ENCODE results near the gene RNF169.

RNF169 gene

DNA sequence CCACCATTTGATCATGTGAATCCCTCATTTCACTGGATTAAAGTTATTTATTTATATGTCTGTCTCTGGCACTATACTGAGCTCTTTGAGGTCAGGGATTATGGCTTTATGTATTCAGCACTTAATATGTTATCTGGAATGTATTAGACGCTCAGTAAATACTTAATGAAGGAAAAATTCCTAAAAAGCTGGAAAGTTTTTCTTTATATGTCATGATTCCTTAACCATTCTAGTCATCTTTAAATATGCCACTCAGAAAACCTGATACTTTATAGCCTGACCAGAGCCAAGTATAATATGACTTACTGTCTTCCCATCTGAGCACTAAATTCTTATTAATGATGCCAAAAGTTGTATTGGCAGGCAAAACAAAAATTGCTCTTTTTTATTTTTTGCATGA lies 27.1 kb downstream of the RNF169 start:
- Histone ChIP-seq H3K9ac (ENCODE audit: low read depth, low read length) (no peak overlapping the region), H3K4me1 (ENCODE audit: control insufficient read depth, insufficient read depth, low read length) (peaks cover 35% of the 10 kb centered on the region), H3K9me3 (replicated peaks; ENCODE audit: low read length) (no peaks in the 10 kb centered on the region), H3K36me3 (ENCODE audit: insufficient read depth, low read length) (no peaks in the 10 kb centered on the region), H3K4me2 (ENCODE audit: low read length) (no peak overlapping the region), H3K27me3 (ENCODE audit: control insufficient read depth, insufficient read depth, low read length) (no peaks in the 10 kb centered on the region), H3K4me3 (ENCODE audit: low read length) (no peak overlapping the region)

DNA sequence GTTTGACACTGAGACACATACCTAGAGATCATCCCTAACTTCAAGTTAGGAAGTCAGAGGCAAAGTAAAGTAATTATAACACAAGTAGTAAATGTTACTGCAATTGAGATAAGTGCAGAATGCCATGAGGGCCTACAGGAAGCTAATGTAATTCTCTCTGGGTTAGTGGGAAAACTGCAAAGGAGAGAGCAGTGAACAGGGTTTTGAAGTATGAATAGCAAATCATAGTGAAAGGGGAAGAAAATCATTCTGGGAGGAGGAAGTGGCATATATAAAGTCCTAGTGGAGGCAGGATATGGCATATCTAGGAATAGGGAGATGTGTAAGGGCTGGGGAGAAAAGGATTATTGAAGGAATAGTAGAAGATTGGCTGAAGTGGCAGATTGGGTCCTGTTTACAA lies 27.9 kb downstream of the RNF169 start:
- H3K4me3 ChIP-seq (ENCODE audit: low read length): no peak overlapping the region
- no peak overlapping the region for H3K4me2 ChIP-seq (ENCODE audit: low read length)
- no peaks in the 10 kb centered on the region for H3K9me3 ChIP-seq (replicated peaks; ENCODE audit: low read length)
- no peak overlapping the region for H3K9ac ChIP-seq (ENCODE audit: low read depth, low read length)
- H3K27me3 ChIP-seq (ENCODE audit: control insufficient read depth, insufficient read depth, low read length): no peaks in the 10 kb centered on the region
- H3K4me1 ChIP-seq (ENCODE audit: control insufficient read depth, insufficient read depth, low read length): peaks cover 37% of the 10 kb centered on the region
- no peaks in the 10 kb centered on the region for H3K36me3 ChIP-seq (ENCODE audit: insufficient read depth, low read length)

DNA sequence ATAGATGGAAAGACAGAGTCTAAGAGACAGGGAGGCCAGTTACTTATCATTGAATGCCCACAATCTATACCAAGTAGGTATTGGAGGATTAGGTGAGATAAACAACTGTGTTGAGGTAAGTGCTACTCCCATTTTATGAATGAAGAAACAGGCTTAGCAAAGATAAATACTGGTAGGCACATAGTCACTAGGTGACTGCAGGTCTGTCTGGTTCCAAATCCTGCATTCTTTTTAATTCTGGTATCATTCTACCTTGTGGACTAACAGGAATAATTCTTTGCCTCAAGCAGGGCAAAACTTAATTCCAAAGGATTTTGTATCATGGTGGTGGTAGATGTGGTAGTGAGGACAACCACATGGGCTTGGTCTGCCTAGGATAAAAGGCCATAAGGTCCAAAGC lies 28.4 kb downstream of the RNF169 start:
- Histone ChIP-seq H3K4me3 (ENCODE audit: low read length) (no peak overlapping the region), H3K36me3 (ENCODE audit: insufficient read depth, low read length) (no peaks in the 10 kb centered on the region), H3K4me2 (ENCODE audit: low read length) (no peak overlapping the region), H3K4me1 (ENCODE audit: control insufficient read depth, insufficient read depth, low read length) (peaks cover 37% of the 10 kb centered on the region), H3K27me3 (ENCODE audit: control insufficient read depth, insufficient read depth, low read length) (no peaks in the 10 kb centered on the region), H3K9ac (ENCODE audit: low read depth, low read length) (no peak overlapping the region), H3K9me3 (replicated peaks; ENCODE audit: low read length) (no peaks in the 10 kb centered on the region)

DNA sequence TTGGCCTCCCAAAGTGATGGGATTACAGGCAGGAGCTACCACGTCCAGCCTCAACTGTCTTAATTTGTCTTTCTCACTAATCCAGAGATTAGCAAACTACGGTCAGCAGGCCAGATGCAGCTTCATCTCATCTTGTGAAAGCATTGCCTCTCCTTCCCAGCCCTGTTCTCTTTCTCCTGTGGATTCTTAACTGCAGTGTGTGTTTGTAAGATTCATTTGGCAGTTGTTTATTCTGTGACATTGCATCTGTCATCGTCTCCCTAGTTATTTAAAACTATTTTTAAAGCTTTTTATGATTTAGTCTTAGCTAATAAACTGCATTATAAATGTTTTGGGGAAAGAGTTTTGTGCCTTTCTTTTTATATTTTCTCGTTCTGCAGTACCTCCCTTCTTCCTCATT lies 29.2 kb downstream of the RNF169 start:
- Histone ChIP-seq H3K4me2 (ENCODE audit: low read length) (no peak overlapping the region), H3K27me3 (ENCODE audit: control insufficient read depth, insufficient read depth, low read length) (no peaks in the 10 kb centered on the region), H3K4me3 (ENCODE audit: low read length) (no peak overlapping the region), H3K36me3 (ENCODE audit: insufficient read depth, low read length) (no peaks in the 10 kb centered on the region), H3K9me3 (replicated peaks; ENCODE audit: low read length) (no peaks in the 10 kb centered on the region), H3K4me1 (ENCODE audit: control insufficient read depth, insufficient read depth, low read length) (peaks cover 39% of the 10 kb centered on the region), H3K9ac (ENCODE audit: low read depth, low read length) (no peak overlapping the region)

DNA sequence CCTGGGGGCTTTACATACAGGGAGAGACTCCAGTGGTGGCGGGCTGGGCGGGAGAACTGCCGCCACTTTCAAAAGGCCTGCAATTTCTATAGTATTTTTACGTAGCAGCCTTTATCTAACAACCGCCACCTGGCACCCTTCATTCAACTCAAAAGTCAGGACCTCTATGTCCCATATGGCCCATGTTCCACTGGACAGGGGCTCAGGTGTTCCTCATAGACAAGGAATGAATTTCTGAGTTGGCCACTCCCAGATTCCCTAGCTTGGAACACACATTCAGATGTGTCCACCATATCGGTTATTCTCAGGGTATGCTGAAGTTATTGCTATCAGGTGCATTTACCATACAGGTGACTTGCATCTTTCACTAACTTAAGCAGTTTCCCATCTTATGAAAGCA lies 29.9 kb downstream of the RNF169 start:
- H3K4me2 ChIP-seq (ENCODE audit: low read length): no peak overlapping the region
- H3K9me3 ChIP-seq (replicated peaks; ENCODE audit: low read length): no peaks in the 10 kb centered on the region
- H3K4me3 ChIP-seq (ENCODE audit: low read length): no peak overlapping the region
- no peaks in the 10 kb centered on the region for H3K27me3 ChIP-seq (ENCODE audit: control insufficient read depth, insufficient read depth, low read length)
- H3K9ac ChIP-seq (ENCODE audit: low read depth, low read length): no peak overlapping the region
- H3K36me3 ChIP-seq (ENCODE audit: insufficient read depth, low read length): no peaks in the 10 kb centered on the region
- peaks cover 41% of the 10 kb centered on the region for H3K4me1 ChIP-seq (ENCODE audit: control insufficient read depth, insufficient read depth, low read length)

DNA sequence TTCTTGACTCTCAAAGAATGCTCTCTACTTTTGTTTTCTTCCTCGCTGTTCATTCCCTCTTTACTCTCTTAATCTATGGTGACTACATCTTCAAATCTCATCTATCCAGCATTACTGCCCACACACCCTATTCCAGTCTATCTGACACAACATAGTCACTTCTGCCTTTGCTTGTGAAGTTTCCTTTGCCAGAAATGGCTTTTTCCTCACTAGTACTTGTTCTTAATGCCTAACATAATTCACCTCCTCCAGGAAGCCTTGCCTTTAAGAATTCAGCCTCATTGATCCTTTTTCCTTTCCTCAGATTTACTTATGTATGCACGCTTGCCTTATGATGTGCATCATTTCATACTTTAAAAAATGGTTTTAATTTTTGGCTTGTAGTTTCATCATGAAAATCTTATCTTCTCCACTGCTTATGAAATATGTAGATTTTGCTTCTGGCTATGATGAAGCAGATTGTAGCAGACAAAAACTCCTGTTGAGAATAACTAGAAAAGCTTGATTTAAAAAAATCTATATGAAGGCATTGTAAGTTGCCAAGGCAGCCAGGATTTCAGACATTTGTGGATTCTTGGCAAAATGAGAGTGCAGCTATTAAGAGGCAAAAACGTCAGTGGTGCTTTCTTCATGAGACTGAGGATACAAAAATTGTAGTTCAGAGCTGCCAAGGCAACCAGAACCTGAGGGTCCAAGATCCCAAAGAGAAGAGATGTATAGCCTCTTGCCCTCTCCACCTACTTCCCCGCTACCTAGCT lies 31.8 kb downstream of the RNF169 start:
- Histone ChIP-seq H3K4me1 (ENCODE audit: control insufficient read depth, insufficient read depth, low read length) (peaks cover 27% of the 10 kb centered on the region), H3K4me2 (ENCODE audit: low read length) (no peak overlapping the region), H3K9ac (ENCODE audit: low read depth, low read length) (no peak overlapping the region), H3K36me3 (ENCODE audit: insufficient read depth, low read length) (no peaks in the 10 kb centered on the region), H3K9me3 (replicated peaks; ENCODE audit: low read length) (no peaks in the 10 kb centered on the region), H3K27me3 (ENCODE audit: control insufficient read depth, insufficient read depth, low read length) (no peaks in the 10 kb centered on the region), H3K4me3 (ENCODE audit: low read length) (no peak overlapping the region)

DNA sequence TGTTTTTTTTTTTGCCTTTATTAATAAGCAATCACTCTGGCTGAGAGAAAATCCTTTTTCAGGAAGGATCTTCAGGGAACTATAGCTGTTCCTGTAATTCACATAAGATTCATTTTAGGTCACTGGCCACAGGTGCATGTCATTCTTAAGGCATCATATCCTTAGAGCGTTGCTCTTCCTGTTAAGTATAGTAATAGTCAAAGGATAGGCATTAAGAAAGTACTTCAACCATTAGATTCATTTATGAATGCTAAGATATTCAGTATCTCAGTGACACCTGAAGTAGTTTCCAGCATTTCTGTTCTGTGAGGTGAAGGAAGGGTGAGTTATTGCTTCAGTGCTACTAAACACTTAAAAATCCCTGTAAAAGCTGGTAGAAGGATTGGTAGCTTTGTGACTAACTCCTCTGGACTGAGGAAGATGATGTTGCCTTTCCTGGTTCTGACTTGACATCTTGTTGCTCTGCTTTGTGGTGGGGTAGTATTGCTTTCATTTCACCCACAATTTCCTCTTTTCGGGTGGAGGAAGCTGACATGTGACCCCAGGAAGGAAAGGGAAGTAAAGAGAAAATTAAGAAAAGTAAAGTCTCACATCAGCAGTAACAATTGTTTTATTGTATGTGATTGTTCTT lies 34.7 kb downstream of the RNF169 start:
- Histone ChIP-seq H3K36me3 (ENCODE audit: insufficient read depth, low read length) (no peaks in the 10 kb centered on the region), H3K9me3 (replicated peaks; ENCODE audit: low read length) (no peaks in the 10 kb centered on the region), H3K4me3 (ENCODE audit: low read length) (no peak overlapping the region), H3K9ac (ENCODE audit: low read depth, low read length) (no peak overlapping the region), H3K4me1 (ENCODE audit: control insufficient read depth, insufficient read depth, low read length) (peaks cover 17% of the 10 kb centered on the region), H3K4me2 (ENCODE audit: low read length) (peak overlapping the region; percentile 36), H3K27me3 (ENCODE audit: control insufficient read depth, insufficient read depth, low read length) (no peaks in the 10 kb centered on the region)

DNA sequence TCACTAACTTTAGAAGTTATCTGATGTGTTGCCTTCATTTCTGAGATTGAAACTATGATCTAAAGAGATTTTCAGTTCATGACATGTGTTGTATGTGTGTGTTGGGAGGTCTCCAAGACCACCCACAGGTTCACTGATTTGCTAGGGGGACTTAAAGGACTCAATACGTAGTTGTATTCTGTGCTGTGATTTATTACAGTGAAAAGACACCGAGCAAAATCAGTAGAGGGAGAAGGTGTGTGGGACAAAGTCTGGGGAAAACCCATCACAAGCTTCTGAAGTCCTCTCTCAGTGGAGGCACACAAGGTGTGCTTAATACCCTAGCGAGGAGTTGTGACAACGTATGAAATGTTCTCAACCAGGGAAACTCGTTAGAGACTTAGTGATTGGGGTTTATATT lies 35.6 kb downstream of the RNF169 start:
- Histone ChIP-seq H3K9ac (ENCODE audit: low read depth, low read length) (no peak overlapping the region), H3K4me3 (ENCODE audit: low read length) (no peak overlapping the region), H3K9me3 (replicated peaks; ENCODE audit: low read length) (no peaks in the 10 kb centered on the region), H3K4me2 (ENCODE audit: low read length) (no peak overlapping the region), H3K36me3 (ENCODE audit: insufficient read depth, low read length) (no peaks in the 10 kb centered on the region), H3K27me3 (ENCODE audit: control insufficient read depth, insufficient read depth, low read length) (no peaks in the 10 kb centered on the region), H3K4me1 (ENCODE audit: control insufficient read depth, insufficient read depth, low read length) (peaks cover 17% of the 10 kb centered on the region)

DNA sequence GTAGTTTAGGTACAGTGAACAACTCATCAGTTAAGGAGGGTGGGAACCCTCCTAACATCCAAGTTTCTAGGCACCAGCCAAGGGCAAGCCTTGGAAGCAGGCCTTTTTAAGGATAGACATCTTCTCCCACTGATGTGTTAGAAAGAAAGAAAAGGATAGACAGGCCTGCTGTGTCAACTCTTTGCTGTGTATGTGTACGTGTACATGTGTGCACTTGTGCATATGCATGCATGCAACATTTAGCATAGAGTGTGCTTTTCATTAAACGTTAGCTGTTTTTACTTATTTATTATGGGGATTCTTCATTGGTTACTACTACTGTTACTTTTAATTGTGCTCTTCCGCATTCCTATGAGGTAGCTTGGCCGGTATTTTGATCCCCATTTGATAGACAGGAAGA lies 36.1 kb downstream of the RNF169 start:
- Histone ChIP-seq H3K27me3 (ENCODE audit: control insufficient read depth, insufficient read depth, low read length) (no peaks in the 10 kb centered on the region), H3K4me2 (ENCODE audit: low read length) (no peak overlapping the region), H3K9me3 (replicated peaks; ENCODE audit: low read length) (no peaks in the 10 kb centered on the region), H3K36me3 (ENCODE audit: insufficient read depth, low read length) (peaks cover 3% of the 10 kb centered on the region), H3K4me3 (ENCODE audit: low read length) (no peak overlapping the region), H3K4me1 (ENCODE audit: control insufficient read depth, insufficient read depth, low read length) (peaks cover 17% of the 10 kb centered on the region), H3K9ac (ENCODE audit: low read depth, low read length) (no peak overlapping the region)

DNA sequence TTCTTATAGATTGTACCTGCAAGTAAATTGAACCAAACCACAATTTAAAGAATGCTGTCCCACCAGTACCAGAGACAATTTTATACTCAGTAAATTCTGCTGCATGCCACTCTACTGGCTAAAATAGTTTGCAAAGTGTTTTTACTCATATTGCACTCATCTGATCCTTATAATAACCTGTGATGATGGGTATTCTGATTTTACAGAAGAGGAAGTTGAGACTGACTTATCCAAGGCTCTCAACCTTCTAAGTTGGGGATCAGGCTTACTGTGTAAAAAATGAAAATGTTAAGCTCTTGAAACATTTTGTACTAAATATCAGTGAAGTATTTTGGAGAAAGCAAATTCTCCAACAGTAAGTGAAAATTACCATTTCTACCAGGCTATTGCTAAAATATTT lies 37.9 kb downstream of the RNF169 start:
- Histone ChIP-seq H3K9me3 (replicated peaks; ENCODE audit: low read length) (no peaks in the 10 kb centered on the region), H3K4me3 (ENCODE audit: low read length) (no peak overlapping the region), H3K4me1 (ENCODE audit: control insufficient read depth, insufficient read depth, low read length) (peaks cover 13% of the 10 kb centered on the region), H3K27me3 (ENCODE audit: control insufficient read depth, insufficient read depth, low read length) (no peaks in the 10 kb centered on the region), H3K4me2 (ENCODE audit: low read length) (no peak overlapping the region), H3K9ac (ENCODE audit: low read depth, low read length) (no peak overlapping the region), H3K36me3 (ENCODE audit: insufficient read depth, low read length) (peaks cover 19% of the 10 kb centered on the region)

DNA sequence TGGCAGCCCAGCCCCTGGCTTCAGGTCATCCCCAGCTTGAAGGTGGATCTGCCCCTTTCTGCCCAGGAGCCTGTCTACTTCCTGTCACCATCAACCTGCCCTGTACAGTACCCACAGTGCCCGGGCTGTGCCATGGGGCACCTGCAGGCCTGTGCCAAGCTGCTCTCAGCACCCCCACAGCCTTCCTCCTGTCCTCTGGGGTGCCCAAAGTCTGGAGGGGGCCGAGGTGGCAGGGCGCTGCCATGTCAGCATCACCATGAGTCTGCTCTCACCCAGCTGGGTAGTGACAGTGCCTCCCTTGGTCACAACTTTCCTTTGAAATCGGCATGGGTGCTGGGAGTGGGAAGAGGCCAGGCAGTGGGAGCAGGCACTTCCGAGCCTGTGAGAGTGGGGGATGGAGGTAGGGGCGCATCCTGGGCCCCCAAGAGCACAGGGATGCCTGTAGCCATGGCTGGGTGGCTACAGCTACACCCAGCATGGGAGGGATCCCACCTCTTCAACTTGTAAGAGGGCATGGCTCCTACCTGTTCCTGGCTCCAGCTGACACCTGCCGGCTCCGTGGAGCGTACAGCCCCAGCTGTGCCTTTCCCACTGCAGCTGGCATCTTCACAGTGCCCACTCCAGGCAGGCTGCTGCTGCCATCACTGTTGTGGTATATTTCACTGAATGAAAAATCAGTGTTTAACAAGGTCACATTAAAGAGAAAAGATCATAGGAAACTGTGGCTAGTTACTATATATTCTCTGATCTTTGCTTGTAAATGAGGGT lies 42.9 kb downstream of the RNF169 start:
- H3K4me2 ChIP-seq (ENCODE audit: low read length): no peak overlapping the region
- no peaks in the 10 kb centered on the region for H3K4me1 ChIP-seq (ENCODE audit: control insufficient read depth, insufficient read depth, low read length)
- no peaks in the 10 kb centered on the region for H3K27me3 ChIP-seq (ENCODE audit: control insufficient read depth, insufficient read depth, low read length)
- no peak overlapping the region for H3K9ac ChIP-seq (ENCODE audit: low read depth, low read length)
- H3K36me3 ChIP-seq (ENCODE audit: insufficient read depth, low read length): peaks cover 35% of the 10 kb centered on the region
- no peak overlapping the region for H3K4me3 ChIP-seq (ENCODE audit: low read length)
- H3K9me3 ChIP-seq (replicated peaks; ENCODE audit: low read length): no peaks in the 10 kb centered on the region

Data from skeletal muscle satellite cell (primary cell).